Sigmoid colon (tissue), 7 donors: ENCODE data around the gene PTPRE. TPM values are rescaled to one million over a fixed set of nuclear protein-coding genes. Genes with fewer than 3 reads are reported as not detected.
A peak's percentile ranks its signal among the peaks of the same experiment; 100 is the strongest.

Experiments used
- DNase-seq: peaks from one replicate; pipeline ENCODE4 v3.0.0-alpha.2; 2019
- H3K27ac ChIP-seq, 4 donors: fragments of 200-600 bp; sonication (generic); one replicate each; pipeline ENCODE4 v1.5.1; 2016 to 2019; ENCODE audit warnings: mild to moderate bottlenecking in 1 of 4
- H3K27me3 ChIP-seq, 3 donors: fragments of 200-600 bp; sonication (generic); one replicate each; pipeline ENCODE4 v1.5.1; 2019; ENCODE audit warnings: mild to moderate bottlenecking in 1 of 3
- H3K36me3 ChIP-seq, 4 donors: fragments of 200-600 bp; sonication (generic); one replicate each; pipeline ENCODE4 v1.5.1; 2016 to 2019
- H3K4me1 ChIP-seq, 4 donors: fragments of 200-600 bp; sonication (generic); one replicate each; pipeline ENCODE4 v1.5.1; 2017 to 2019
- H3K4me3 ChIP-seq, 4 donors: fragments of 200-600 bp; sonication (generic); one replicate each; pipeline ENCODE4 v1.5.1; 2017 to 2019; ENCODE audit warnings: mild to moderate bottlenecking in 2 of 4, moderate library complexity in 1 of 4
- H3K9me3 ChIP-seq, 4 donors: fragments of 200-600 bp in 3 of 4; sonication (generic) in 3 of 4; one replicate each; pipeline versions ENCODE4 v1.5.1 to v1.6.1; 2013 to 2019
- CTCF ChIP-seq, 4 experiments: fragments of 450-650 bp in 3 of 4; fragments of 200-600 bp in 1 of 4; IDR thresholded peaks; one replicate each; pipeline ENCODE4 v1.5.1; 2016 to 2019; ENCODE audit warnings: antibody characterized with exemption in 4 of 4, mild to moderate bottlenecking in 3 of 4, moderate library complexity in 2 of 4
- EP300 ChIP-seq, 4 donors: sonication (generic); formaldehyde crosslinking; IDR thresholded peaks; one replicate each; pipeline ENCODE4 v1.6.1; 2017; ENCODE audit warnings: antibody characterized with exemption in 4 of 4
- POLR2A ChIP-seq, 2 donors: fragments of 450-650 bp; IDR thresholded peaks; one replicate each; pipeline ENCODE4 v1.6.1; 2016; ENCODE audit warnings: antibody characterized with exemption in 2 of 2, mild to moderate bottlenecking in 2 of 2, moderate library complexity in 2 of 2
- POLR2AphosphoS5 ChIP-seq, 4 donors: sonication (generic); formaldehyde crosslinking; IDR thresholded peaks; one replicate each; pipeline ENCODE4 v1.6.1; 2017; ENCODE audit warnings: antibody characterized with exemption in 4 of 4
- WGBS, 2 donors: extraction: QIAGEN DNeasy Blood & Tissue Kit; methylation state at CpG; one replicate each; pipeline ENCODE4 v1.1.7; 2013; 5-methylcytosine and 5-hydroxymethylcytosine counted together
- intact Hi-C: fragments of 100-400 bp; cut with DNase I; formaldehyde crosslinking; loops from one replicate; pipeline ENCODE4 v1.15.1; 2023
- polyA plus RNA-seq, 3 donors: library from polyadenylated mRNA; stranded (reverse); fragments of 200-250 nt; gene quantifications; one replicate each; pipeline ENCODE4 v1.2.3, GENCODE V29; 2013
- total RNA-seq, 4 donors: library from RNA; depleted of rRNA; stranded (reverse); fragments of >200 nt; gene quantifications; one replicate each; pipeline ENCODE4 v1.1.0, GENCODE V29; 2016
- donor health status: healthy with polysubstance abuse.
- donor health status: Bipolar disorder and iron deficiency.
- donor health status: healthy.

Gene PTPRE
- total and polyA plus RNA-seq, 7 donors = 4.2 to 17.9 (median 11.9) TPM

- peak overlapping the region in 2 of 4 donors; percentile 34 to 40 for H3K27ac ChIP-seq
Observed at GRCh38 chr10:128008521-128009250, 101.8 kb downstream of the PTPRE start.

GRCh38 chr10:128009372-128010126 is 102.6 kb downstream of the PTPRE start:
- TF ChIP-seq CTCF (IDR thresholded peaks at IDR 0.05) (no peak), POLR2A (IDR thresholded peaks at IDR 0.05) (no peak), EP300 (IDR thresholded peaks at IDR 0.05) (no peak), POLR2AphosphoS5 (IDR thresholded peaks at IDR 0.05) (peak in 1 of 4 donors; percentile 29)
- Histone ChIP-seq H3K9me3 (no peaks in the 10 kb centered on the region), H3K27me3 (peaks cover 0 to 2% (median 0%) of the 10 kb centered on the region in 3 donors), H3K4me3 (no peak overlapping the region), H3K4me1 (peaks cover 0 to 4% (median 2%) of the 10 kb centered on the region in 4 donors), H3K36me3 (no peaks in the 10 kb centered on the region), H3K27ac (peak overlapping the region in 3 of 4 donors; percentile 29 to 49 (median 34))
- WGBS, 2 donors = 59 to 78% methylated on average over 14 of the region's 14 CpGs
- intact Hi-C loops = no loop called here
- DNase-seq = peak; percentile 68

More at GRCh38 chr10:128008521-128009250, 101.8 kb downstream of the PTPRE start:
- intact Hi-C loops = no loop called here
- no peaks in the 10 kb centered on the region for H3K36me3 ChIP-seq
- H3K4me1 ChIP-seq = peaks cover 0 to 4% (median 2%) of the 10 kb centered on the region in 4 donors
- peak; percentile 48 for DNase-seq
- H3K4me3 ChIP-seq = no peak overlapping the region
- no peak for TF ChIP-seq EP300 (IDR thresholded peaks at IDR 0.05)
- TF ChIP-seq CTCF (IDR thresholded peaks at IDR 0.05) = no peak
- no peak for TF ChIP-seq POLR2AphosphoS5 (IDR thresholded peaks at IDR 0.05)
- TF ChIP-seq POLR2A (IDR thresholded peaks at IDR 0.05) = no peak
- H3K27me3 ChIP-seq = peaks cover 0 to 3% (median 0%) of the 10 kb centered on the region in 3 donors
- H3K9me3 ChIP-seq = no peaks in the 10 kb centered on the region
- 87 to 92% methylated on average over 8 of the region's 8 CpGs for WGBS, 2 donors

GRCh38 chr10:128011059-128011979 is 104.4 kb downstream of the PTPRE start:
- TF ChIP-seq POLR2AphosphoS5 (IDR thresholded peaks at IDR 0.05) (no peak), CTCF (IDR thresholded peaks at IDR 0.05) (peak; percentile 66 to 96 (median 92))
- Histone ChIP-seq H3K36me3 (no peaks in the 10 kb centered on the region), H3K4me1 (peaks cover 0 to 4% (median 2%) of the 10 kb centered on the region in 4 donors), H3K27ac (peak overlapping the region in 1 of 4 donors; percentile 24), H3K4me3 (no peak overlapping the region), H3K9me3 (no peaks in the 10 kb centered on the region), H3K27me3 (no peaks in the 10 kb centered on the region)
- peak; percentile 86 for DNase-seq
- intact Hi-C loops = loop anchor here (1.0 kb wide), 1 partner anchor 104 kb away; the partner anchor contains the start of gene PTPRE
- 12 to 17% methylated on average over 27 of the region's 27 CpGs for WGBS, 2 donors

GRCh38 chr10:128013626-128014025 is 106.7 kb downstream of the PTPRE start:
- Histone ChIP-seq H3K27me3 (no peaks in the 10 kb centered on the region), H3K4me1 (peaks cover 0 to 4% (median 2%) of the 10 kb centered on the region in 4 donors), H3K9me3 (no peaks in the 10 kb centered on the region), H3K4me3 (no peak overlapping the region), H3K36me3 (no peaks in the 10 kb centered on the region), H3K27ac (no peak overlapping the region)
- no peak for TF ChIP-seq EP300 (IDR thresholded peaks at IDR 0.05)
- no peak for TF ChIP-seq POLR2A (IDR thresholded peaks at IDR 0.05)
- no peak for TF ChIP-seq CTCF (IDR thresholded peaks at IDR 0.05)
- no peak for TF ChIP-seq POLR2AphosphoS5 (IDR thresholded peaks at IDR 0.05)
- peak; percentile 15 for DNase-seq
- 83 to 91% methylated on average over 4 of the region's 4 CpGs for WGBS, 2 donors
- intact Hi-C loops = no loop called here
